Body of pancreas (tissue), 4 donors: ENCODE measurements around the gene ZFYVE16. TPM values are rescaled to one million over a fixed set of nuclear protein-coding genes. Genes with fewer than 3 reads are reported as not detected.

Experiments
- ATAC-seq: fragments of 150-250 bp; one replicate; pipeline ENCODE4 v1.9.1; 2016
- DNase-seq, 4 donors: peaks; one replicate each; pipeline ENCODE4 v3.0.0-alpha.2; 2019
- H3K27ac ChIP-seq, 4 donors: fragments of 200-600 bp; sonication (generic); 1 replicate in 3 of 4; 2 replicates in 1 of 4; pipeline versions ENCODE4 v1.5.1 to v1.6.1; 2016 to 2019; ENCODE audit warnings: mild to moderate bottlenecking in 1 of 4, mixed read lengths in 1 of 4, moderate library complexity in 1 of 4
- H3K27me3 ChIP-seq, 2 donors: fragments of 200-600 bp; sonication (generic); one replicate each; pipeline ENCODE4 v1.6.0; 2016; ENCODE audit warnings: mild to moderate bottlenecking in 1 of 2
- H3K36me3 ChIP-seq, 2 donors: fragments of 200-600 bp; sonication (generic); replicated peaks in 1 of 2; 2 replicates each; pipeline ENCODE4 v1.5.1; 2016; ENCODE audit warnings: low read depth in 2 of 2; ENCODE audit not compliant: insufficient read depth in 1 of 2
- H3K4me1 ChIP-seq: fragments of 200-600 bp; sonication (generic); one replicate; pipeline ENCODE4 v1.6.0; 2016
- H3K4me3 ChIP-seq, 2 donors: fragments of 200-600 bp; sonication (generic); 1 replicate in 1 of 2; 2 replicates in 1 of 2; pipeline ENCODE4 v1.5.1; 2016 to 2019
- H3K9me3 ChIP-seq, 3 donors: fragments of 200-600 bp; sonication (generic); 1 replicate in 2 of 3; 2 replicates in 1 of 3; pipeline ENCODE4 v1.5.1; 2016
- POLR2A ChIP-seq, 3 donors: fragments of 450-650 bp; IDR thresholded peaks; one replicate each; pipeline ENCODE4 v1.6.1; 2016; ENCODE audit warnings: antibody characterized with exemption in 3 of 3, mild to moderate bottlenecking in 2 of 3
- WGBS, 2 donors: methylation state at CpG; one replicate each; pipeline ENCODE4 v1.1.5; 2017; 5-methylcytosine and 5-hydroxymethylcytosine counted together
- intact Hi-C: fragments of 100-400 bp; cut with DNase I; formaldehyde crosslinking; loops from one replicate; pipeline ENCODE4 v1.15.1; 2023
- total RNA-seq, 2 donors: library from RNA; depleted of rRNA; stranded (reverse); fragments of >200 nt; gene quantifications; one replicate each; pipeline ENCODE4 v1.1.0, GENCODE V29; 2016
- TF ChIP-seq, protein P1 (sequence below), 7 experiments: fragments of 450-650 bp in 4 of 7; fragments of 200-600 bp in 3 of 7; sonication (generic) in 3 of 7; IDR thresholded peaks; one replicate each; pipeline ENCODE4 v1.5.1; 2016 to 2019; ENCODE audit warnings: antibody characterized with exemption in 7 of 7

ZFYVE16 gene
- total RNA-seq, 2 donors from 2014 or later: 10.2 to 19.5 TPM

DNA sequence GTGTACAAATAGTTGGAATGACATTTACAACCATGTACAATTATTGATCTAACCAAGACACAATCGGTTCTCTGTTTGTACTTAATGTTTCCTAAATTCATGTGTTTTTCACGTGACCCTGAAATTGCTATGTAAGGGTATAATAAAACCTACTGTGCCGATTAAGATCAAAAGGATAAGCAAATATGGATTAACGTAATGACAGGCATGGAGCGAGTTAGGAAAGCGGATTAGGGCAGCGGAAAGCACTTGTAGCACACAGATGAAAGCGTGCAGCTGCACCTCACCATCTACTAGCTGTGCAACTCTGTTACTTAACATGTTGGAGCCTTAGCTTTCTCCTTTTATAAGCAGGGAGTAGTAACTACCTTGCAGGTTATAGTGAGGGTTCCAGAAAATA lies 38.3 kb upstream of the ZFYVE16 start:
- no peak overlapping the region for H3K4me3 ChIP-seq
- H3K4me1 ChIP-seq: peaks cover 10% of the 10 kb centered on the region
- no peak overlapping the region for H3K27ac ChIP-seq
- ATAC-seq (no peak), DNase-seq (no peak)
- no peaks in the 10 kb centered on the region for H3K36me3 ChIP-seq
- WGBS, 2 donors: 42 to 43% methylated on average over 8 of the region's 8 CpGs
- no peaks in the 10 kb centered on the region for H3K27me3 ChIP-seq
- TF ChIP-seq, protein P1, sequence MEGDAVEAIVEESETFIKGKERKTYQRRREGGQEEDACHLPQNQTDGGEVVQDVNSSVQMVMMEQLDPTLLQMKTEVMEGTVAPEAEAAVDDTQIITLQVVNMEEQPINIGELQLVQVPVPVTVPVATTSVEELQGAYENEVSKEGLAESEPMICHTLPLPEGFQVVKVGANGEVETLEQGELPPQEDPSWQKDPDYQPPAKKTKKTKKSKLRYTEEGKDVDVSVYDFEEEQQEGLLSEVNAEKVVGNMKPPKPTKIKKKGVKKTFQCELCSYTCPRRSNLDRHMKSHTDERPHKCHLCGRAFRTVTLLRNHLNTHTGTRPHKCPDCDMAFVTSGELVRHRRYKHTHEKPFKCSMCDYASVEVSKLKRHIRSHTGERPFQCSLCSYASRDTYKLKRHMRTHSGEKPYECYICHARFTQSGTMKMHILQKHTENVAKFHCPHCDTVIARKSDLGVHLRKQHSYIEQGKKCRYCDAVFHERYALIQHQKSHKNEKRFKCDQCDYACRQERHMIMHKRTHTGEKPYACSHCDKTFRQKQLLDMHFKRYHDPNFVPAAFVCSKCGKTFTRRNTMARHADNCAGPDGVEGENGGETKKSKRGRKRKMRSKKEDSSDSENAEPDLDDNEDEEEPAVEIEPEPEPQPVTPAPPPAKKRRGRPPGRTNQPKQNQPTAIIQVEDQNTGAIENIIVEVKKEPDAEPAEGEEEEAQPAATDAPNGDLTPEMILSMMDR (IDR thresholded peaks at IDR 0.05): no peak
- no peak for TF ChIP-seq POLR2A (IDR thresholded peaks at IDR 0.05)
- intact Hi-C loops: no loop called here
- no peaks in the 10 kb centered on the region for H3K9me3 ChIP-seq

DNA sequence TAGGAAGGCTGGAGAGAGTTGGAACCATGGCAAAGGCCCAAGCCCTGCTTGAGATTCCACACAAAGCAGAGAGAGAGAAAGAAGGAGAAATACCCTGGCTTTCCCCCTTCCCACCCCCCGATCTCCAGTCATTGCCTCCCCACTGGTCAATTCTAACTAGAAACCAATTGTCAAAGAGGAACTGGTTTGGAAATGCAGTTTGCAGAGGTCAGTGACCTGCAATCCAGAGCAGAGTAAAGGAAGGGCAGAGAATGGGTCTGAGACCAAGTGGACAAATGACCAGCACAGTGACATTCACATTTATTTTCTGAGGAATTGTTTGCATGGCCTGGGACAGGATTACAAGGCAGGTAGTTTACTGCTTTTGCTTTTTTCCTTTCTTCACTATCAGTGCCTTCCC lies 37.5 kb upstream of the ZFYVE16 start:
- TF ChIP-seq POLR2A (IDR thresholded peaks at IDR 0.05): no peak
- TF ChIP-seq, protein P1 (IDR thresholded peaks at IDR 0.05): no peak
- no peaks in the 10 kb centered on the region for H3K27me3 ChIP-seq
- H3K4me3 ChIP-seq: no peak overlapping the region
- H3K9me3 ChIP-seq: no peaks in the 10 kb centered on the region
- ATAC-seq: no peak
- no peak overlapping the region for H3K27ac ChIP-seq
- WGBS, 2 donors: 76 to 82% methylated on average over 1 of the region's 1 CpG
- DNase-seq: no peak
- intact Hi-C loops: no loop called here
- H3K36me3 ChIP-seq: no peaks in the 10 kb centered on the region
- H3K4me1 ChIP-seq: peaks cover 10% of the 10 kb centered on the region

DNA sequence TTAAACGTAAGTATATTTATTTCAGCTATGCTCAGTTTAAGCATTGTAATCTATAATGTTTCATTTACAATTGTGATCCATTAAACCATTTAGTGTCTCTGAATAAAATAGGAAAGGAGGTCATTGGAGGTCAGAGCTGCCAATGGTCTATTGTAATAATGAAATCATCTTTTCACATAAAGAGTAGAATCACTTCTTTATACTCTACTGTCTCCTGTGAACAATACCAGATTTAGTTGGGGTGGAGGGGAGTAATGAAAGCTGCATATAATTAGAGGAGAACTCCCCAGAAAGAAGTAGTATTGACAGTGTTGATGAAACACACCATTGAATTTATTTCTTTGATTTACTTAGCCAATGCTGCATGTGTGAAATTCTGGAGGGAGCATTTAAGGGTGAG lies 35.1 kb upstream of the ZFYVE16 start:
- no peak for DNase-seq
- intact Hi-C loops: no loop called here
- Histone ChIP-seq H3K36me3 (no peaks in the 10 kb centered on the region), H3K4me1 (peaks cover 10% of the 10 kb centered on the region), H3K27ac (no peak overlapping the region), H3K27me3 (no peaks in the 10 kb centered on the region), H3K9me3 (no peaks in the 10 kb centered on the region), H3K4me3 (no peak overlapping the region)
- WGBS, 2 donors: 73 to 74% methylated on average over 1 of the region's 1 CpG
- TF ChIP-seq, protein P1 (IDR thresholded peaks at IDR 0.05): no peak
- no peak for TF ChIP-seq POLR2A (IDR thresholded peaks at IDR 0.05)
- no peak for ATAC-seq

DNA sequence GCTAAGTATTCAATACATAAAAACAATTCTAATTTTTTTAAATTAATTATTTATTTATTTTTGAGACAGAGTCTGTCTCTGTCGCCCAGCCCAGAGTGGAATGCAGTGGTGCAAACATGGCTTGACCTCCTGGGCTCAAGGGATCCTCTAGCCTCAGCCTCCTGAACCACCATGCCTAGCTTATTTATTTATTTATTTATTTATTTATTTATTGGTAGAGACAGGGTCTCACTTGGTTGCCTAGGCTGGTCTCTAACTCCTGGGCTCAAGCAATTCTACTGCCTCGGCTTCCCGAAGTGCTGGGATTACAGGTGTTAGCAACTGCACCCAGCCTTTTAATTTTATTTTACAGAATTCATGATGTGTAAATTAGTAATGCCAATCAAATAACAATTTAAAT lies 33.7 kb upstream of the ZFYVE16 start:
- H3K4me3 ChIP-seq: no peak overlapping the region
- intact Hi-C loops: no loop called here
- 91 to 93% methylated on average over 3 of the region's 3 CpGs for WGBS, 2 donors

DNA sequence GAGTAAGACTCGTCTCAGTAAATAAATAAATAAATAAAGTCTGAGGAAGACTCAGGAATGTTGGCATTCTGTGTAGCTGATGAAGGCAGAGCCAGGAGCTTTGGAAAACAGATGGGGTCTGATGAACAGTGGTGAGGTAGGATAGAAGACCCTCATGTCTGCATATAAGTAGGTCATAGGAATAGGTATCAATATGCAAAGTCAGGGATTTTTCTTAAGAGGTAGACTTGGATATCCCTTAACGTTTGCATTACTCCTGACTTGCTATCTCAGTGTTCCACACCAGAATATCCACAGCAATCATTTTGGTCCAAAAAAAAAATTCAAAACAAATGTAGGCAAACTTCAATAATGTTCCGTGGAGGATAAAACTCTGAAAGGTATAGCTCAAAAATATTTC lies 31.3 kb upstream of the ZFYVE16 start:
- intact Hi-C loops: no loop called here
- no peak overlapping the region for H3K4me3 ChIP-seq
- TF ChIP-seq, protein P1 (IDR thresholded peaks at IDR 0.05): no peak
- no peak for TF ChIP-seq POLR2A (IDR thresholded peaks at IDR 0.05)
- no peaks in the 10 kb centered on the region for H3K9me3 ChIP-seq
- no peaks in the 10 kb centered on the region for H3K36me3 ChIP-seq
- ATAC-seq: no peak
- H3K4me1 ChIP-seq: no peaks in the 10 kb centered on the region
- DNase-seq: no peak
- H3K27ac ChIP-seq: no peak overlapping the region
- WGBS, 2 donors: 74 to 77% methylated on average over 3 of the region's 3 CpGs
- no peaks in the 10 kb centered on the region for H3K27me3 ChIP-seq

More for the DNA sequence above, 33.7 kb upstream of the ZFYVE16 start:
- H3K27ac ChIP-seq: no peak overlapping the region
- no peak for TF ChIP-seq POLR2A (IDR thresholded peaks at IDR 0.05)
- TF ChIP-seq, protein P1 (IDR thresholded peaks at IDR 0.05): no peak
- no peaks in the 10 kb centered on the region for H3K27me3 ChIP-seq
- peaks cover 10% of the 10 kb centered on the region for H3K4me1 ChIP-seq
- DNase-seq: no peak
- H3K9me3 ChIP-seq: no peaks in the 10 kb centered on the region
- no peaks in the 10 kb centered on the region for H3K36me3 ChIP-seq
- no peak for ATAC-seq
